Activated naive CD4-positive, alpha-beta T cell (primary cell): ENCODE data around the gene NBAS.

Source experiments
- DNase-seq, 4 experiments: peaks; one replicate each; lab custom pipeline; 2025; lab: John Stamatoyannopoulos, UW

NBAS gene

GRCh38 chr2:15591373-15591691, 30.2 kb upstream of the NBAS start:
- DNase-seq, result no peak

- DNase-seq, result no peak
These were observed 27.3 kb upstream of the NBAS start for GRCh38 chr2:15588329-15588919.

- DNase-seq, result no peak
These were observed 23.8 kb upstream of the NBAS start for GRCh38 chr2:15584767-15585469.

DNA sequence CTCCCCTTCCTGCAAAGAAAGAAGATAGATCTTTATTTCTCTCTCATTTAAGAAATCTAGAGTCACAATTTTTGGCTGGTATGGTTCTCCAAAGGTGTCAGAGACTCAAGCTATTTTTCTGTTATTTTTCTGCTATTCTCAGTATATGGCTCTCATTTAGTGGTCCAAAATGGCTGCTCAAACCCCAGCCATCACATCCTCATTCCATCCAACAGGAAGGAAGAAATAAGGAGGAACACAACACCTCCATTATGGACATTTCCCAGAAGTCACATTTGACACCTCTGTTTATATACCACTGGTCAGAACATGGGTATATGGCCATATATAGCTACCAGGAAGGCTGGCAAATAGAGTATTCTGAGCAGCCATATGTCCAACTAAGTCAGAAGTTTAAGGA, 23.2 kb upstream of the NBAS start:
- DNase-seq, result no peak

DNA sequence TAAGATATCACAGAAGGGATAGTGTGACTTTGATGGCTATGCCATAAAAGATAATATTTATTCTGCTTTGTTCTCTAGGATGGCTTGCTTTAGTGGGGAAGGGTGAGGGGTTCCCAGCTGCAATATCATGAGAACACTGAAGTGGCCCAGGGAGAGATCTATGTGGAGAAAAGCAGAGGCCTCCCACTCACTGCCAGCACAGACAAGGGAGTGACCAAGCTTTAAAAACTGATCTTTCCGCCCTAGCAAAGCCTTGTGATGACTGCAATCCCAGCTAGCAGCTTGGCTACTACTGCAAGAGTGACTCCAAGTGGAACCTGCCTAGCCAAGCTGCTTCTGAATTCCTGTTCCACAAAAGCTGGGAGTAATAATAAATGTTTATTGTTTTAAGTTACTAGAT, 22.7 kb upstream of the NBAS start:
- DNase-seq, result no peak

DNA sequence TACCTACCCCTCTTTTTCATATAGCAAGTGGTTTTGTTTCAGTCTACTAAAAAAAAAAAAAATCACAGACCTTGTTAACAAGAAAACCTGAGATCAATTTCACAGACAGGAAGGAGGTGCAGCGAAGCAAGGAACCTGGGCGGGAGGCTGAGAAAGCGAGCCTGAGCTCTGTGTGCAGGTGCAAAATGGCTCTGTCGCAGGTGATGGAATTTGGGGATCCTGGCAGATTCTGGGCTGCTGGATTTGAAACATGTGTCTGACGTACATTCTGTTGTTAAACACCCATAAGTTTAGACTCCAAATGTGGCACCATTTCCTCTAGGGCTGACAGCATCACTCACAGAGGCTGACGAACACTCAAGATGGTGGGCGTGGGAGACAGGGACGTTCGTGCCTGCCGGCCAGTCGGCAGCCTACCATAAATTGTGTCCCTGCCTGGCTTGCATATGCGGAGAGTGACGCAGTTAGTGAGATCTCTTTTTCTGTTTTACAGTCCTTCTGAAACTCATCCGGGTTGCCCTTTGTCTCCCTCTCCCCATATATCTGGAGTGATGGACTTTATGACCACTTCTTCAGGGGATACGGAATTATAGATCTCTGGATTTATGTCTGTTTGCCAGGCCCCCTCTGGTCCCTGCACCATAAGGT, 21.7 kb upstream of the NBAS start:
- no peak for DNase-seq

- DNase-seq, result no peak
These were observed 19.3 kb upstream of the NBAS start for GRCh38 chr2:15580451-15580850.

DNA sequence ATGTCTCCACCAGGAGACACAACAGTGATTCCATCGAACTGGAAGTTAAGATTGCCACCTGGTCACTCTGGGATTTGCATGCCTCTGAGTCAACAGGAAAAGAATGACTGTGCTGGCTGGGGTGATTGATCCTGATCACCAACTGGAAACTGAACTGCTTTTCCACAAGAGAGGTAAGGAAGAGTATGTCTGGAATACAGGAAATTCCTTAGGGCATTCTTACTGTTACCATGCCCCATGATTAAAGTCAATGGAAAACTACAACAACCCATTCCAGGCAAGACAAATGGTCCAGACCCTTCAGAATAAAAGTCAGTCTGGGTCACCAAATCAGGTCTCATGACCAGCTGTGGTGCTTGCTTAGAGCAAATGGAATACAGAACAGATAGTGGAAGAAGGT, 18.5 kb upstream of the NBAS start:
- DNase-seq, result no peak

DNA sequence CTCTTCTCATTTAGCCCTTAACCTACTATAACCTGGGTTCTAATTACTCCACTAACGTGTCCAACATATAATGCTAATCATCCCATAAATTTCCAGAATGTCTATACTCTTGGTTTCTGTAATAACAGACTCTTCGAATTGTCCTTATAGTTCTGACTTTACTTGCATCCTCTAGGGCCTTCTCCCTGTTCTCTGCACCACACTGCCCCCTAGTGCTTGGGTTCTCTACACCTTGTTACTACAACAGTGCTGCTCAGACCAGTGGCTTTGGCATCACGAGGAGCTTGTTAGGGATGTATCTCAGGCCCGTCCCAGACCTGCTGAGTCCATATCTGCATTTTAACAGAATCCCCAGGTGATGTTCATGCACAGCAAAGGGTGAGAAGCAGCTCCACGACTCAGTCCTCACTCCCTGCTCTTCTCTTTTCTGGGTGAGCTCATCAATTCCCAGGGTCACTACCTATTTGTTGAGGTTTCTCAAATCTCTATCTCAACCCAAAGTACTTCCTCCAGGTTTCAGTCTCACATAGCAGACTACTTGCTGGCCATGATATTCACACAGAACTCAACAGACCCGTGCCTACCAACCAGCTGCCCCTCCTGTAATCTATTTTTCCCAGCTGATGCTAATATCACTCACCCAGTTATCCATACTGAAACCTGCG, 16.1 kb upstream of the NBAS start:
- DNase-seq, result peak; percentile 58 to 87 (median 79)

GRCh38 chr2:15571729-15572128, 10.6 kb upstream of the NBAS start:
- no peak for DNase-seq

DNA sequence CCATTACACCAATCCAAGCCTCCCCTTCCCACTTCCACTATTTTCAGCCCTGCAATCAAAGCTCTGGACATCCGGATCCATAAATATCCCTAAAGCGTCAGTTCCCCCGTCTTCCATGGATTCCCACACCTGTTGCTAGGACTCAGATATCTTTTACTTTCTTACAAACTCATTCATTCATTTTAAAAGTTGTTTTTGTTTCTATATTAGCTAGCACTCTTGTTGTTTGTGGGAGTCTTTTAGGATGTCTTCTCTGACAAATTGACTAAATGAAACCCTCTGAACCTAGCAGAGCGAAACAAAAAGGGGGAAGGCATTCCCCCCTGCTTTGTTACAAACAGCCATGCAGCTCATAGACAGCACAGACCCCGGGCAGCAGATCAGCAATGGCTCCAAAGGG, 9.0 kb upstream of the NBAS start:
- DNase-seq, result no peak

GRCh38 chr2:15568874-15569273, 7.7 kb upstream of the NBAS start:
- DNase-seq, result no peak

DNA sequence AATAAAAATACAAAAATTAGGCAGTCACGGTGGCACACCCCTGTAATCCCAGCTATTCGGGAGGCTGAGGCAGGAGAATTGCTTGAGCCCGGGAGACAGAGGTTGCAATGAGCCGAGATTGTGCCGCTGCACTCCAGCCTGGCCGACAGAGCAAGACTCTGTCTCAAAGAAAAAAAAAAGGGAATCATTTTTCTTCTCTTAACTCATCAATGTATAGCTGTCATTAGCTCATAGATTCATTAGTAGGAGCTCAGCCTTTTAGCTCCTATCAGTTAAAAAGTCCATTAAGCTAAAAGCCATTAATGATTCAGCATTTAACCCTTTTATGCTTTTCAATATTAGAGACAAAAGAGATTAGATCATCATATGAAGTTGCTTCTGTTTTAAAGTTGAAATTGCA, 5.8 kb upstream of the NBAS start:
- no peak for DNase-seq

GRCh38 chr2:15565994-15566671, 5.0 kb upstream of the NBAS start:
- DNase-seq, result no peak

GRCh38 chr2:15565392-15565791, 4.3 kb upstream of the NBAS start:
- DNase-seq, result no peak

DNA sequence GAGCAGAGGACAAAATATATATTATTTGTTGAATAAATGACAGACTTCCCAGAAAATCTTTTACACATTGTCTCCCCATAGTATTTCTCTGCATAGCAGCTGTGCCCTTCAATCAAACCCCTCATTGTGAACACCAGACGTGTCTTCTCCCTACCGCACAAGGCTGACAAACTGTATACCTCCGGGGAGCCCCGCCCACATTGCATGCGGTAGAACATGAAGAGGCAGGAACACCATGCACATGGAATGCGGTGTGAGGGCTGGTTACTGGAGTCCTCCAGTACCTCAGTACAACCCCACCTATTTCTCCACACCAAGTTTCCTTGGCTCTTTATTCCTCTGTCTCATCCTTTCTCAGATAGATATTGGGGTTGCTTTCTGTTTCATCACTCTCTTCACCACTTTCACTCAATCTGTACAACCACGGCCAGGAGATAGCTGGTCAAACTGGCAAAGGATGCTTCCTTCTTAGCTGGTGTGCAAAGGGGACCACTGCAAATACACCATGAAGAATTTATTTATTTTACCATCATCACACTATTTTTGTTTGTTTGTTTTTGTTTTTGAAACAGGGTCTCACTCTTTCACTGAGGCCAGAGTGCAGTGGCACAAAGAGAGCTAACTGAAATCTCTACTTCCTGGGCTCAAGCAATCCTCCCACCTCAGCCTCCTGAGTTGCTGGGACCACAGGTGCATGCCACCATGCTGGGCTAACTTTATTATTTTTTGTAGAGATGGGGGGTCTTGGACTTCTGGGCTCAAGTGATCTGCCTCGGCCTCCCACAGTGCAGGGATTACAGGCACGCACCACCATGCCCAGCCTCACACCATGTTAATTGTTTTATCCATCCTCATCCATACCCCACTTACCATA, 2.3 kb upstream of the NBAS start:
- DNase-seq, result no peak

GRCh38 chr2:15562354-15563031, 1.4 kb upstream of the NBAS start:
- no peak for DNase-seq

- DNase-seq, result peak in 1 of 4 experiments; percentile 5
These were observed 625 bp upstream of the NBAS start for GRCh38 chr2:15561574-15562344.

- DNase-seq, result no peak
These were observed 770 bp downstream of the NBAS start for GRCh38 chr2:15560140-15560987.
